Fibroblast of mammary gland (primary cell): ENCODE data around the gene UBR3.
A peak's percentile ranks its signal among the peaks of the same experiment; 100 is the strongest.

Experiments
- DNase-seq: peaks from one replicate; pipeline ENCODE4 v3.0.0-alpha.2; 2010; ENCODE audit warnings: low read depth
- H3K4me3 ChIP-seq: 2 replicates; pipeline ENCODE4 v1.5.1; 2011; ENCODE audit warnings: low read depth, mild to moderate bottlenecking, low read length, moderate library complexity; ENCODE audit not compliant: control insufficient read depth
- CTCF ChIP-seq: conservative IDR thresholded peaks from 2 replicates; pipeline ENCODE4 v1.5.1; 2011; ENCODE audit warnings: low read depth, low read length, inconsistent platforms; ENCODE audit not compliant: control insufficient read depth, insufficient read depth

UBR3 gene

GRCh38 chr2:169827272-169828140, at the start of gene UBR3:
UBR3 (plus strand) TSS chr2:169827454; CDS start chr2:169827508, 54 bp downstream.
- no peak for TF ChIP-seq CTCF
- peak within 1 kb of the TSS; percentile 69 for H3K4me3 ChIP-seq
- peak; percentile 89 for DNase-seq

GRCh38 chr2:169778446-169778845, 48.8 kb upstream of the UBR3 start:
- DNase-seq = no peak
- H3K4me3 ChIP-seq = no peak overlapping the region
- TF ChIP-seq CTCF = no peak

- TF ChIP-seq CTCF = no peak
- DNase-seq = no peak
Observed at GRCh38 chr2:169781249-169782013, 45.8 kb upstream of the UBR3 start.

GRCh38 chr2:169782513-169782912, 44.7 kb upstream of the UBR3 start:
- no peak for TF ChIP-seq CTCF
- DNase-seq = no peak
- no peak overlapping the region for H3K4me3 ChIP-seq

More at GRCh38 chr2:169781249-169782013, 45.8 kb upstream of the UBR3 start:
- H3K4me3 ChIP-seq = no peak overlapping the region

GRCh38 chr2:169790581-169790980, 36.7 kb upstream of the UBR3 start:
- no peak for DNase-seq
- H3K4me3 ChIP-seq = no peak overlapping the region
- TF ChIP-seq CTCF = no peak

GRCh38 chr2:169795181-169795580, 32.1 kb upstream of the UBR3 start:
- no peak for DNase-seq
- H3K4me3 ChIP-seq = no peak overlapping the region
- no peak for TF ChIP-seq CTCF
